Measurements from ENCODE around the gene NEUROD4. TPM values are rescaled to one million over a fixed set of nuclear protein-coding genes. Genes with fewer than 3 reads are reported as not detected.
A peak's percentile ranks its signal among the peaks of the same experiment; 100 is the strongest.

Gene NEUROD4
- total RNA-seq, 1 experiment from 2014 or later: not detected

GRCh38 chr12:55072083-55072482 lies 52.3 kb downstream of the NEUROD4 start:
- Histone ChIP-seq H3K27ac (ENCODE audit: low read length) (no peak overlapping the region), H3K36me3 (ENCODE audit: insufficient read depth, low read length) (no peaks in the 10 kb centered on the region), H3K4me2 (ENCODE audit: low read depth, low read length, poor library complexity, severe bottlenecking) (no peak overlapping the region), H3K9ac (ENCODE audit: low read length) (no peak overlapping the region), H3K9me2 (replicated peaks; ENCODE audit: insufficient read depth, low read length) (no peaks in the 10 kb centered on the region), H3K4me3 (ENCODE audit: low read length) (no peak overlapping the region), H3K9me3 (ENCODE audit: low read length) (no peaks in the 10 kb centered on the region), H3K79me2 (ENCODE audit: low read length) (no peaks in the 10 kb centered on the region), H3K4me1 (ENCODE audit: low read length) (peaks cover 11% of the 10 kb centered on the region), H2AFZ (ENCODE audit: low read length) (no peak overlapping the region), H4K20me1 (ENCODE audit: insufficient read depth, low read depth, low read length) (no peaks in the 10 kb centered on the region), H3K27me3 (ENCODE audit: low read length) (no peaks in the 10 kb centered on the region)
- peak; percentile 91 for DNase-seq

- Histone ChIP-seq H3K36me3 (ENCODE audit: insufficient read depth, low read length) (no peaks in the 10 kb centered on the region), H3K27ac (ENCODE audit: low read length) (no peak overlapping the region), H3K4me2 (ENCODE audit: low read depth, low read length, poor library complexity, severe bottlenecking) (no peak overlapping the region), H3K9me2 (replicated peaks; ENCODE audit: insufficient read depth, low read length) (no peaks in the 10 kb centered on the region), H3K9me3 (ENCODE audit: low read length) (no peaks in the 10 kb centered on the region), H2AFZ (ENCODE audit: low read length) (no peak overlapping the region), H3K4me1 (ENCODE audit: low read length) (peaks cover 11% of the 10 kb centered on the region), H3K79me2 (ENCODE audit: low read length) (no peaks in the 10 kb centered on the region), H3K9ac (ENCODE audit: low read length) (no peak overlapping the region), H3K27me3 (ENCODE audit: low read length) (no peaks in the 10 kb centered on the region), H4K20me1 (ENCODE audit: insufficient read depth, low read depth, low read length) (no peaks in the 10 kb centered on the region), H3K4me3 (ENCODE audit: low read length) (no peak overlapping the region)
- peak; percentile 90 for DNase-seq
Observed at GRCh38 chr12:55073043-55074022, 53.6 kb downstream of the NEUROD4 start.

DNA sequence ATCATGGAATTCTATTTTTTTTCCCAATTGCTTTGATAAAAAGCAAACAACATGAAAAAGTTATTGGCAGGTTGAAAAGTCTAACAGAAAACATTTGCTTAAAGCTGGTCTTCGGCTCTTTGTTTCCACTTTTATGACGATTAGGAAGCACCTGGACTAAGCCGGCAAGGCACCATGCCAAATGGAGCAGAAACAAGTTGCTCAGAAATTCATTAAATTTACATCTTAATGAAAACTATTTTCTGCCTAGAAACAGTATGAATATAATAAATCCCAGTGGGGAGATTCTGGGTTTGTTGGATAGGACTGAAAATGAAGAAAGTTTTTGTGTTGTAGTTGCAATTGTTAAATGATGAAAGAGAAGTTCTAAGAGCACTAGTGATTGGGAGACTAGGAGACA lies 55.0 kb downstream of the NEUROD4 start:
- no peak overlapping the region for H3K27ac ChIP-seq (ENCODE audit: low read length)
- H3K4me1 ChIP-seq (ENCODE audit: low read length): peaks cover 11% of the 10 kb centered on the region
- H4K20me1 ChIP-seq (ENCODE audit: insufficient read depth, low read depth, low read length): no peaks in the 10 kb centered on the region
- no peak overlapping the region for H3K4me3 ChIP-seq (ENCODE audit: low read length)
- H3K27me3 ChIP-seq (ENCODE audit: low read length): no peaks in the 10 kb centered on the region
- H3K79me2 ChIP-seq (ENCODE audit: low read length): no peaks in the 10 kb centered on the region
- H3K4me2 ChIP-seq (ENCODE audit: low read depth, low read length, poor library complexity, severe bottlenecking): no peak overlapping the region
- no peaks in the 10 kb centered on the region for H3K36me3 ChIP-seq (ENCODE audit: insufficient read depth, low read length)
- H3K9me3 ChIP-seq (ENCODE audit: low read length): no peaks in the 10 kb centered on the region
- no peak overlapping the region for H3K9ac ChIP-seq (ENCODE audit: low read length)
- H3K9me2 ChIP-seq (replicated peaks; ENCODE audit: insufficient read depth, low read length): no peaks in the 10 kb centered on the region
- H2AFZ ChIP-seq (ENCODE audit: low read length): no peak overlapping the region
- DNase-seq: peak; percentile 45

Other genes starting within 250 kb of the NEUROD4 start
- not detected in 2 replicates for gene MUCL1, start 165.5 kb upstream of the NEUROD4 start, total RNA-seq (2014; rRNA removed; shearing (Covaris generic); ENCODE audit: low replicate concordance)
- gene TESPA1, start 35.2 kb upstream of the NEUROD4 start, total RNA-seq (2014; rRNA removed; shearing (Covaris generic); ENCODE audit: low replicate concordance): 35.1 and 41.1 TPM in 2 replicates
- not detected in 2 replicates for gene OR9K2, start 106.4 kb downstream of the NEUROD4 start, total RNA-seq (2014; rRNA removed; shearing (Covaris generic); ENCODE audit: low replicate concordance)
- gene OR10A7, start 201.1 kb downstream of the NEUROD4 start, total RNA-seq (2014; rRNA removed; shearing (Covaris generic); ENCODE audit: low replicate concordance): not detected in 2 replicates
- not detected in 2 replicates for gene OR6C74, start 224.6 kb downstream of the NEUROD4 start, total RNA-seq (2014; rRNA removed; shearing (Covaris generic); ENCODE audit: low replicate concordance)

All from Karpas-422 (cell line).